Activated CD8-positive, alpha-beta memory T cell treated with anti-CD3 and anti-CD28 coated beads for 36 hours (primary cell): ENCODE results near the gene SORCS1. TPM values are rescaled to one million over a fixed set of nuclear protein-coding genes. Genes with fewer than 3 reads are reported as not detected.

Source experiments
- CTCF ChIA-PET: fragments of 350-600 bp; sonication (Branson Sonifier 250); formaldehyde crosslinking; loops from one replicate; lab custom pipeline; 2021; ENCODE audit warnings: antibody characterized with exemption; lab: Charles Lee
- POLR2A ChIA-PET: fragments of 350-600 bp; sonication (Branson Sonifier 250); formaldehyde crosslinking; loops from one replicate; lab custom pipeline; 2021; ENCODE audit warnings: antibody characterized with exemption; lab: Charles Lee
- total RNA-seq, 2 experiments: library from RNA; stranded (reverse); gene quantifications; one replicate each; pipeline ENCODE4 v1.2.3, GENCODE V29; 2021

Gene SORCS1
- total RNA-seq, 2 experiments from 2014 or later = not detected

- CTCF ChIA-PET = no interaction called here
Measured at GRCh38 chr10:106920538-106920937, 244.0 kb downstream of the SORCS1 start.

GRCh38 chr10:106919871-106920282 is 244.6 kb downstream of the SORCS1 start:
- ChIA-PET POLR2A (no interaction called here), CTCF (no interaction called here)

More at GRCh38 chr10:106920538-106920937, 244.0 kb downstream of the SORCS1 start:
- POLR2A ChIA-PET = no interaction called here

- ChIA-PET POLR2A (no interaction called here), CTCF (no interaction called here)
Measured at GRCh38 chr10:106917452-106918055, 247.0 kb downstream of the SORCS1 start.

GRCh38 chr10:106914016-106914415 is 250.5 kb downstream of the SORCS1 start:
- POLR2A ChIA-PET = no interaction called here
- CTCF ChIA-PET = no interaction called here

- POLR2A ChIA-PET = no interaction called here
- CTCF ChIA-PET = no interaction called here
Measured at GRCh38 chr10:106913348-106913747, 251.2 kb downstream of the SORCS1 start.

GRCh38 chr10:106911096-106911495 is 253.4 kb downstream of the SORCS1 start:
- ChIA-PET CTCF (no interaction called here), POLR2A (no interaction called here)

GRCh38 chr10:106910666-106911065 is 253.8 kb downstream of the SORCS1 start:
- CTCF ChIA-PET = no interaction called here
- POLR2A ChIA-PET = no interaction called here

- ChIA-PET CTCF (no interaction called here), POLR2A (no interaction called here)
Measured at GRCh38 chr10:106908225-106908624, 256.3 kb downstream of the SORCS1 start.

- POLR2A ChIA-PET = no interaction called here
- CTCF ChIA-PET = no interaction called here
Measured at GRCh38 chr10:106904209-106904608, 260.3 kb downstream of the SORCS1 start.

GRCh38 chr10:106903180-106903579 is 261.3 kb downstream of the SORCS1 start:
- ChIA-PET POLR2A (no interaction called here), CTCF (no interaction called here)

- CTCF ChIA-PET = no interaction called here
- POLR2A ChIA-PET = no interaction called here
Measured at GRCh38 chr10:106900016-106900652, 264.4 kb downstream of the SORCS1 start.

GRCh38 chr10:106898446-106898845 is 266.1 kb downstream of the SORCS1 start:
- CTCF ChIA-PET = no interaction called here
- POLR2A ChIA-PET = no interaction called here

- ChIA-PET POLR2A (no interaction called here), CTCF (no interaction called here)
Measured at GRCh38 chr10:106897719-106898118, 266.8 kb downstream of the SORCS1 start.

GRCh38 chr10:106894692-106895091 is 269.8 kb downstream of the SORCS1 start:
- ChIA-PET CTCF (no interaction called here), POLR2A (no interaction called here)

- CTCF ChIA-PET = no interaction called here
- POLR2A ChIA-PET = no interaction called here
Measured at GRCh38 chr10:106877574-106877973, 286.9 kb downstream of the SORCS1 start.

GRCh38 chr10:106874604-106874889 is 290.0 kb downstream of the SORCS1 start:
- ChIA-PET POLR2A (no interaction called here), CTCF (no interaction called here)

- ChIA-PET CTCF (no interaction called here), POLR2A (no interaction called here)
Measured at GRCh38 chr10:106873770-106874603, 290.5 kb downstream of the SORCS1 start.

GRCh38 chr10:106872176-106872575 is 292.3 kb downstream of the SORCS1 start:
- ChIA-PET POLR2A (no interaction called here), CTCF (no interaction called here)

GRCh38 chr10:106866244-106866845 is 298.2 kb downstream of the SORCS1 start:
- POLR2A ChIA-PET = no interaction called here
- CTCF ChIA-PET = no interaction called here

GRCh38 chr10:106864031-106864430 is 300.5 kb downstream of the SORCS1 start:
- POLR2A ChIA-PET = no interaction called here
- CTCF ChIA-PET = no interaction called here
